SK-N-MC (cell line): Measurements from ENCODE around the gene RAB36.

ENCODE experiments used
- EZH2 ChIP-seq: fragments of 200-600 bp; sonication (generic); IDR thresholded peaks from one replicate; pipeline ENCODE4 v1.6.1; 2017; ENCODE audit warnings: antibody characterized with exemption
- POLR2AphosphoS5 ChIP-seq: IDR thresholded peaks from 2 replicates; pipeline ENCODE4 v1.6.1; 2012; ENCODE audit warnings: mild to moderate bottlenecking, low read depth, low read length, borderline replicate concordance

DNA sequence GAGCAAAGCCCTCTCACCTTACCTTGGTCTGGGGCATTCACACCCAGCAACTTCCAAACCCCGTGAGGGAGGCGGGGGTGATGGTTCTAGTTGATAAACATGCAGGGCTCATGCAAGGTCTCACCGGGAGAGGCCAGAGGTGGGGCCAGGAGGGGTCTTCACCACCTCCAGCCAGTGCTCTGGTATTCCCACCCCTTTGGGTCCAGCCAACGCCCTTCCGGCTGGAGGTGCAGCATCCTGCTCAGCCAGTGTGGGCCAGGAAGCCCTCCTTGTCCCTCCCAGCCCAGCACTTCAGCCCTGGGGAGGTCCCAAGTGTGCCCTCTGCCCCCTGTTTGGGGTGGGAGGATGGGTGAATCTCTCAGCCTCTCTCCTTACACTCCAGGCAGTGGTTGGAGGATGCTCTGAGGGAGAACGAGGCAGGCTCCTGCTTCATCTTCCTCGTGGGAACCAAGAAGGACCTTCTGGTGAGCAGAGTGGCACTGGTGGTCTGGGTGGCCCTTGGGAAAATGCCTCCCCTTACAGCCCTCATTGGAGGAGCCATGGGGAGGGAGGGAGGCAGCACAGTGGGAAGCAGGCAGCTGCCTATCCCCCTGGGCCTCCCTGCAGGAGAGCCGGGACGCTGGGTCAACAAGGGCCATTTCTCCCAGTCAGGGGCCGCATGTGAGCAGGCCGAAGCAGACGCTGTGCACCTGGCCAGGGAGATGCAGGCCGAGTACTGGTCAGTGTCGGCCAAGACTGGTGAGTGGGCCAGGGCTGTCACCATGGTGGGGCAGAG, 13.4 kb downstream of the RAB36 start:
- TF ChIP-seq EZH2 (no peak), POLR2AphosphoS5 (no peak)
